K562 (cell line): Measurements from ENCODE around the gene GZMM. TPM values are rescaled to one million over a fixed set of nuclear protein-coding genes. Genes with fewer than 3 reads are reported as not detected.
A peak's percentile ranks its signal among the peaks of the same experiment; 100 is the strongest.

Experiments used
- AFF4 ChIP-seq: sonication (generic); formaldehyde crosslinking; IDR thresholded peaks from 2 replicates; pipeline ENCODE4 v1.8.0; 2023; ENCODE audit warnings: mild to moderate bottlenecking, missing genetic modification reagents
- ATF2 ChIP-seq: sonication (generic); formaldehyde crosslinking; IDR thresholded peaks from 2 replicates; pipeline ENCODE4 v1.8.1; 2022; ENCODE audit warnings: missing genetic modification reagents
- BMI1 ChIP-seq: fragments of 150-350 bp; IDR thresholded peaks from 2 replicates; pipeline ENCODE4 v1.6.1; 2014; ENCODE audit warnings: low read length
- HEY1 ChIP-seq: fragments of 250-450 bp; sonication (Bioruptor Pico); IDR thresholded peaks from 2 replicates; pipeline ENCODE4 v1.5.0; 2020; ENCODE audit warnings: mild to moderate bottlenecking, moderate library complexity, borderline replicate concordance
- MBD1 ChIP-seq: fragments of 250-450 bp; sonication (Bioruptor Pico); IDR thresholded peaks from 2 replicates; pipeline ENCODE4 v1.8.0; 2022; ENCODE audit warnings: inconsistent platforms
- MEF2D ChIP-seq: conservative IDR thresholded peaks from 2 replicates; pipeline ENCODE4 v1.6.1; 2016; ENCODE audit warnings: low read depth, missing genetic modification characterization, missing compliant biosample characterization
- PCBP1 ChIP-seq: fragments of 200-400 bp; formaldehyde crosslinking; IDR thresholded peaks from 2 replicates; pipeline ENCODE4 v1.6.1; 2018; ENCODE audit warnings: mild to moderate bottlenecking, low read depth, low read length; ENCODE audit not compliant: poor library complexity, severe bottlenecking
- POLR3A ChIP-seq: IDR thresholded peaks from 2 replicates; pipeline ENCODE4 v1.6.1; 2011; ENCODE audit warnings: borderline replicate concordance, mild to moderate bottlenecking, moderate library complexity; ENCODE audit not compliant: insufficient read length, insufficient read depth; ENCODE audit errors: extremely low read depth
- SIRT6 ChIP-seq: IDR thresholded peaks from one replicate; pipeline ENCODE4 v1.6.1; 2012; ENCODE audit warnings: low read depth, mild to moderate bottlenecking, control low read depth, inconsistent platforms, low read length, moderate library complexity
- SMAD4 ChIP-seq: fragments of 250-450 bp; sonication (Bioruptor Pico); conservative IDR thresholded peaks from 2 replicates; pipeline ENCODE4 v1.8.0; 2021; ENCODE audit warnings: inconsistent platforms, mild to moderate bottlenecking, moderate library complexity
- STAG1 ChIP-seq: sonication (generic); formaldehyde crosslinking; IDR thresholded peaks from 2 replicates; pipeline ENCODE4 v1.5.0; 2020; ENCODE audit warnings: missing genetic modification reagents, borderline replicate concordance
- TCF7L2 ChIP-seq: fragments of 150-350 bp; IDR thresholded peaks from 2 replicates; pipeline ENCODE4 v1.6.1; 2016; ENCODE audit warnings: low read depth, mild to moderate bottlenecking, low read length, moderate library complexity
- ZNF239 ChIP-seq: fragments of 250-450 bp; sonication (Bioruptor Pico); IDR thresholded peaks from 2 replicates; pipeline ENCODE4 v1.4.0; 2020; ENCODE audit warnings: mild to moderate bottlenecking
- ZNF561 ChIP-seq: fragments of 450-650 bp; formaldehyde crosslinking; conservative IDR thresholded peaks from 2 replicates; pipeline ENCODE4 v1.4.0; 2020; ENCODE audit warnings: mild to moderate bottlenecking, moderate library complexity
- ZNF785 ChIP-seq: fragments of 250-450 bp; sonication (Bioruptor Pico); IDR thresholded peaks from 2 replicates; pipeline ENCODE4 v1.4.0; 2020; ENCODE audit warnings: mild to moderate bottlenecking
- polyA plus RNA-seq, 8 experiments: library from polyadenylated mRNA; depleted of rRNA in 4 of 8; stranded (reverse) in 5 of 8; unstranded in 3 of 8; fragments of >200 nt; fragmentation: Nextera tagmentation in 2 of 8; fragmentation: Illumina TruSeq in 1 of 8; extraction: Ambion mirVana in 2 of 8; extraction: Trizol in 1 of 8; gene quantifications; 2 replicates each; pipeline versions ENCODE4 v1.2.1 to v1.2.3, GENCODE V29; 2011 to 2014; ENCODE audit warnings: inconsistent platforms in 1 of 8, missing spikeins in 1 of 8
- total RNA-seq, 7 experiments: library from RNA; depleted of rRNA in 6 of 7; stranded (reverse); fragments of >200 nt in 6 of 7; fragmentation: Illumina TruSeq in 2 of 7; extraction: Trizol in 2 of 7; gene quantifications; 2 replicates each; pipeline versions ENCODE4 v1.2.1 to v1.2.3, GENCODE V29; 2011 to 2021; ENCODE audit warnings: low replicate concordance in 1 of 7
- TF ChIP-seq, protein P1 (sequence below), 2 experiments: fragments of 450-650 bp; IDR thresholded peaks; 2 replicates each; pipeline ENCODE4 v1.6.1; 2016
- TF ChIP-seq, protein P2 (sequence below), 2 experiments: fragments of 250-450 bp in 1 of 2; fragments of 450-650 bp in 1 of 2; sonication (Bioruptor Pico) in 1 of 2; IDR thresholded peaks; 2 replicates each; pipeline versions ENCODE4 v1.6.1 to v1.8.0; 2016 to 2021; ENCODE audit warnings: mild to moderate bottlenecking in 2 of 2, moderate library complexity in 2 of 2, missing compliant biosample characterization in 1 of 2, missing genetic modification characterization in 1 of 2

Gene GZMM
- total and polyA plus RNA-seq, 9 of the 15 experiments (the other 6 are each of a cell fraction or from before 2014, with no cell fraction given), result 0.08 to 2.6 (median 0.70) TPM; not detected in 2

GRCh38 chr19:574658-575526 lies 31.0 kb downstream of the GZMM start (continued):
- TF ChIP-seq ATF2 (CRISPR knock-in tag) (no peak), AFF4 (CRISPR knock-in tag) (no peak), STAG1 (no peak), MEF2D (tag) (0 out of 2 replicates have a peak, but pooled peaks have one; percentile 40), SIRT6 (no peak), HEY1 (no peak), SMAD4 (CRISPR knock-in tag) (peak; percentile 98), TCF7L2 (no peak), BMI1 (no peak), MBD1 (CRISPR knock-in tag) (no peak), POLR3A (no peak), ZNF239 (CRISPR knock-in tag) (0 out of 2 replicates have a peak, but pooled peaks have one; percentile 15), PCBP1 (no peak), ZNF561 (CRISPR knock-in tag) (no peak), ZNF785 (CRISPR knock-in tag) (no peak)
- TF ChIP-seq, protein P1, sequence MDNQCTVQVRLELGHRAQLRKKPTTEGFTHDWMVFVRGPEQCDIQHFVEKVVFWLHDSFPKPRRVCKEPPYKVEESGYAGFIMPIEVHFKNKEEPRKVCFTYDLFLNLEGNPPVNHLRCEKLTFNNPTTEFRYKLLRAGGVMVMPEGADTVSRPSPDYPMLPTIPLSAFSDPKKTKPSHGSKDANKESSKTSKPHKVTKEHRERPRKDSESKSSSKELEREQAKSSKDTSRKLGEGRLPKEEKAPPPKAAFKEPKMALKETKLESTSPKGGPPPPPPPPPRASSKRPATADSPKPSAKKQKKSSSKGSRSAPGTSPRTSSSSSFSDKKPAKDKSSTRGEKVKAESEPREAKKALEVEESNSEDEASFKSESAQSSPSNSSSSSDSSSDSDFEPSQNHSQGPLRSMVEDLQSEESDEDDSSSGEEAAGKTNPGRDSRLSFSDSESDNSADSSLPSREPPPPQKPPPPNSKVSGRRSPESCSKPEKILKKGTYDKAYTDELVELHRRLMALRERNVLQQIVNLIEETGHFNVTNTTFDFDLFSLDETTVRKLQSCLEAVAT (IDR thresholded peaks at IDR 0.05), result peak in 1 of 2 experiments; percentile 69; a peak in 1 of 4 replicates
- TF ChIP-seq, protein P2, sequence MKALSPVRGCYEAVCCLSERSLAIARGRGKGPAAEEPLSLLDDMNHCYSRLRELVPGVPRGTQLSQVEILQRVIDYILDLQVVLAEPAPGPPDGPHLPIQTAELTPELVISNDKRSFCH (CRISPR knock-in tag; IDR thresholded peaks at IDR 0.05), result no peak
- TF ChIP-seq, protein P2 (tag; IDR thresholded peaks at IDR 0.05), result no peak
